ENCODE results near the gene WDTC1. TPM values are rescaled to one million over a fixed set of nuclear protein-coding genes. Genes with fewer than 3 reads are reported as not detected.
A peak's percentile ranks its signal among the peaks of the same experiment; 100 is the strongest.

The WDTC1 gene
- total and polyA plus RNA-seq, 2 of the 13 experiments (the other 11 are each of a cell fraction or from before 2014, with no cell fraction given) = 5.5 TPM

- TF ChIP-seq MLXIP (CRISPR knock-in tag; IDR thresholded peaks at IDR 0.05; ENCODE audit: borderline replicate concordance) (no peak), GMEB1 (CRISPR knock-in tag; IDR thresholded peaks at IDR 0.05; ENCODE audit: borderline replicate concordance) (no peak), ZMAT3 (CRISPR knock-in tag; conservative IDR thresholded peaks at IDR 0.05) (0 out of 2 replicates have a peak, but pooled peaks have one; percentile 60), KDM5B (CRISPR knock-in tag; IDR thresholded peaks at IDR 0.05; ENCODE audit: borderline replicate concordance) (no peak), ZGPAT (CRISPR knock-in tag; IDR thresholded peaks at IDR 0.05) (peak; percentile 87), ZFP90 (CRISPR knock-in tag; IDR thresholded peaks at IDR 0.05; ENCODE audit: borderline replicate concordance) (no peak), ZHX2 (IDR thresholded peaks at IDR 0.05; ENCODE audit: low read depth) (no peak), ZHX2 (CRISPR knock-in tag; IDR thresholded peaks at IDR 0.05; ENCODE audit: borderline replicate concordance) (no peak), ZNF263 (CRISPR knock-in tag; IDR thresholded peaks at IDR 0.05) (peak; percentile 54; the same call in 1 of the 2 replicates), HOXA5 (CRISPR knock-in tag; IDR thresholded peaks at IDR 0.05) (peak; percentile 57; the same call in 1 of the 2 replicates), SIN3B (IDR thresholded peaks at IDR 0.05; ENCODE audit: low read length) (no peak), AKAP8 (CRISPR knock-in tag; IDR thresholded peaks at IDR 0.05) (no peak), ZNF891 (CRISPR knock-in tag; IDR thresholded peaks at IDR 0.05) (no peak), ZNF496 (CRISPR knock-in tag; IDR thresholded peaks at IDR 0.05; ENCODE audit: insufficient replicate concordance) (no peak), ZNF709 (CRISPR knock-in tag; IDR thresholded peaks at IDR 0.05) (no peak), FOXA1 (IDR thresholded peaks at IDR 0.05) (no peak), FOXA1 (CRISPR knock-in tag; IDR thresholded peaks at IDR 0.05) (0 out of 2 replicates have a peak, but pooled peaks have one; percentile 25)
These were observed 107.3 kb downstream of the WDTC1 start, which contains the start of gene SYTL1 (continued) for GRCh38 chr1:27341525-27342252.
